H9 (cell line): ENCODE results near the gene CDK14. TPM values are rescaled to one million over a fixed set of nuclear protein-coding genes. Genes with fewer than 3 reads are reported as not detected.

Experiments
- DNase-seq: peaks from one replicate; pipeline ENCODE4 v3.0.0-alpha.2; 2017
- H2AFZ ChIP-seq: one replicate; pipeline ENCODE4 v1.6.1; 2013; ENCODE audit warnings: mild to moderate bottlenecking, low read length, control low read depth, moderate library complexity
- H2AK5ac ChIP-seq: 2 replicates; pipeline ENCODE4 v1.6.1; 2013; ENCODE audit warnings: low read length, control low read depth, mixed read lengths; ENCODE audit not compliant: insufficient read length
- H2BK120ac ChIP-seq: one replicate; pipeline ENCODE4 v1.6.1; 2013; ENCODE audit warnings: low read depth, mild to moderate bottlenecking, low read length, control low read depth, inconsistent platforms; ENCODE audit not compliant: poor library complexity, severe bottlenecking
- H2BK12ac ChIP-seq: 2 replicates; pipeline ENCODE4 v1.6.1; 2013; ENCODE audit warnings: low read length, control low read depth, mixed read lengths, low read depth; ENCODE audit not compliant: insufficient read length
- H2BK15ac ChIP-seq: 2 replicates; pipeline ENCODE4 v1.6.1; 2013; ENCODE audit warnings: low read depth, low read length, control low read depth
- H2BK20ac ChIP-seq: one replicate; pipeline ENCODE4 v1.6.1; 2013; ENCODE audit warnings: low read depth, mild to moderate bottlenecking, low read length, control low read depth, inconsistent platforms; ENCODE audit not compliant: poor library complexity, severe bottlenecking
- H2BK5ac ChIP-seq: 2 replicates; pipeline ENCODE4 v1.6.1; 2013; ENCODE audit warnings: low read length, control low read depth, mixed read lengths; ENCODE audit not compliant: insufficient read length
- H3K14ac ChIP-seq: 2 replicates; pipeline ENCODE4 v1.6.1; 2013; ENCODE audit warnings: low read length, control low read depth; ENCODE audit not compliant: insufficient read depth
- H3K18ac ChIP-seq: 2 replicates; pipeline ENCODE4 v1.6.1; 2013; ENCODE audit warnings: low read depth, mild to moderate bottlenecking, mixed read lengths, low read length, control low read depth; ENCODE audit not compliant: insufficient read length
- H3K23ac ChIP-seq: 2 replicates; pipeline ENCODE4 v1.6.1; 2013; ENCODE audit warnings: low read length, control low read depth, mixed read lengths, low read depth; ENCODE audit not compliant: insufficient read length
- H3K23me2 ChIP-seq: 2 replicates; pipeline ENCODE4 v1.6.1; 2013; ENCODE audit warnings: low read depth, mild to moderate bottlenecking, mixed read lengths, low read length, control low read depth; ENCODE audit not compliant: insufficient read length, poor library complexity, severe bottlenecking
- H3K27ac ChIP-seq: 2 replicates; pipeline ENCODE4 v1.5.1; 2013; ENCODE audit warnings: low read length, control low read depth, mixed read lengths, low read depth; ENCODE audit not compliant: insufficient read length
- H3K27me3 ChIP-seq: 2 replicates; pipeline ENCODE4 v1.6.1; 2013; ENCODE audit warnings: low read length, control low read depth, inconsistent platforms; ENCODE audit not compliant: insufficient read depth
- H3K4ac ChIP-seq: 2 replicates; pipeline ENCODE4 v1.6.1; 2013; ENCODE audit warnings: low read depth, mild to moderate bottlenecking, control low read depth, inconsistent platforms, low read length, moderate library complexity
- H3K4me1 ChIP-seq: 2 replicates; pipeline ENCODE4 v1.6.1; 2013; ENCODE audit warnings: low read length, control low read depth, inconsistent platforms; ENCODE audit not compliant: insufficient read depth
- H3K4me2 ChIP-seq: 2 replicates; pipeline ENCODE4 v1.6.1; 2013; ENCODE audit warnings: low read length, control low read depth, mixed read lengths; ENCODE audit not compliant: insufficient read length, insufficient read depth
- H3K56ac ChIP-seq: 2 replicates; pipeline ENCODE4 v1.6.1; 2013; ENCODE audit warnings: low read depth, mild to moderate bottlenecking, mixed read lengths, low read length, control low read depth; ENCODE audit not compliant: insufficient read length
- H3K79me1 ChIP-seq: 2 replicates; pipeline ENCODE4 v1.6.1; 2013; ENCODE audit warnings: low read depth, mild to moderate bottlenecking, moderate library complexity, low read length, control low read depth, inconsistent platforms; ENCODE audit not compliant: insufficient read depth, poor library complexity, severe bottlenecking
- H3K79me2 ChIP-seq: 2 replicates; pipeline ENCODE4 v1.6.1; 2013; ENCODE audit warnings: low read length, control low read depth, inconsistent platforms; ENCODE audit not compliant: insufficient read depth
- H3K9ac ChIP-seq: 2 replicates; pipeline ENCODE4 v1.6.1; 2013; ENCODE audit warnings: low read length, control low read depth, mixed read lengths; ENCODE audit not compliant: insufficient read length; ENCODE audit errors: extremely low read depth
- H3K9me3 ChIP-seq: one replicate; pipeline ENCODE4 v1.6.1; 2013; ENCODE audit warnings: low read depth, low read length, inconsistent platforms; ENCODE audit not compliant: control insufficient read depth
- H3T11ph ChIP-seq: one replicate; pipeline ENCODE4 v1.6.1; 2013; ENCODE audit warnings: mild to moderate bottlenecking, low read length, control low read depth, inconsistent platforms
- H4K20me1 ChIP-seq: one replicate; pipeline ENCODE4 v1.6.1; 2013; ENCODE audit not compliant: control insufficient read depth, insufficient read length, insufficient read depth
- H4K5ac ChIP-seq: 2 replicates; pipeline ENCODE4 v1.6.1; 2013; ENCODE audit warnings: low read depth, mild to moderate bottlenecking, mixed read lengths, low read length, control low read depth; ENCODE audit not compliant: insufficient read length
- H4K8ac ChIP-seq: replicated peaks from 2 replicates; pipeline ENCODE4 v1.6.1; 2013; ENCODE audit warnings: low read length, control low read depth, mixed read lengths, low read depth; ENCODE audit not compliant: insufficient read length
- H4K91ac ChIP-seq: 2 replicates; pipeline ENCODE4 v1.6.1; 2013; ENCODE audit warnings: low read depth, mild to moderate bottlenecking, moderate library complexity, mixed read lengths, low read length, control low read depth; ENCODE audit not compliant: insufficient read length
- H3K27ac Mint-ChIP-seq, 3 experiments: 2 replicates in 2 of 3; 3 replicates in 1 of 3; pipeline ENCODE4 v1.8.0; 2020 to 2021; ENCODE audit warnings: mixed read lengths in 3 of 3, mild to moderate bottlenecking in 1 of 3, moderate library complexity in 1 of 3
- H3K27me3 Mint-ChIP-seq: 2 replicates; pipeline ENCODE4 v1.8.0; 2021; ENCODE audit warnings: low read depth, mild to moderate bottlenecking, moderate library complexity, mixed read lengths
- H3K36me3 Mint-ChIP-seq, 3 experiments: 2 replicates in 2 of 3; 3 replicates in 1 of 3; pipeline ENCODE4 v1.8.0; 2020 to 2021; ENCODE audit warnings: low read depth in 3 of 3, mixed read lengths in 3 of 3; ENCODE audit not compliant: insufficient read depth in 1 of 3
- H3K4me1 Mint-ChIP-seq, 2 experiments: 2 replicates each; pipeline ENCODE4 v1.8.0; 2020; ENCODE audit warnings: mixed read lengths in 2 of 2
- H3K4me3 Mint-ChIP-seq, 2 experiments: 2 replicates in 1 of 2; 3 replicates in 1 of 2; pipeline ENCODE4 v1.8.0; 2020 to 2021; ENCODE audit warnings: mild to moderate bottlenecking in 2 of 2, mixed read lengths in 2 of 2, moderate library complexity in 1 of 2
- H3K9me3 Mint-ChIP-seq, 2 experiments: 2 replicates in 1 of 2; 3 replicates in 1 of 2; pipeline ENCODE4 v1.8.0; 2020; ENCODE audit warnings: mild to moderate bottlenecking in 2 of 2, mixed read lengths in 2 of 2, moderate library complexity in 1 of 2
- CTCF ChIP-seq: fragments of 200-600 bp; sonication (generic); conservative IDR thresholded peaks from 3 replicates; pipeline ENCODE4 v1.8.0; 2021; ENCODE audit warnings: antibody characterized with exemption, mild to moderate bottlenecking
- WGBS: extraction: QIAGEN DNeasy Blood & Tissue Kit; methylation state at CpG from one replicate; pipeline ENCODE4 v1.1.7; 2013; ENCODE audit warnings: missing lambda C conversion rate, low lambda C conversion rate, mixed read lengths; ENCODE audit not compliant: insufficient read length; ENCODE audit errors: extremely low coverage; 5-methylcytosine and 5-hydroxymethylcytosine counted together
- total RNA-seq: library from RNA; stranded (reverse); gene quantifications from 2 replicates; pipeline ENCODE4 v1.2.1, GENCODE V29; 2021

CDK14 gene
- total RNA-seq, 1 experiment from 2014 or later = 23.9 TPM

- no CpG with 5 or more reads among the region's 5 CpGs for WGBS
- H3K27ac ChIP-seq = no peak overlapping the region
These were observed 8.3 kb downstream of the CDK14 start for GRCh38 chr7:90604383-90604782.

More at GRCh38 chr7:90604383-90604782, 8.3 kb downstream of the CDK14 start:
- no peak overlapping the region for H4K8ac ChIP-seq
- no peaks in the 10 kb centered on the region; the same call in 1 of the 2 replicates for H3K4me1 ChIP-seq
- no peak overlapping the region for H3K27ac Mint-ChIP-seq
- H3K9me3 ChIP-seq = no peaks in the 10 kb centered on the region
- no peaks in the 10 kb centered on the region for H3K27me3 Mint-ChIP-seq
- H2AFZ ChIP-seq = no peak overlapping the region
- no peak overlapping the region for H3K9ac ChIP-seq
- peaks cover 10 to 11% of the 10 kb centered on the region in 2 experiments; a peak in 3 of 4 replicates for H3K4me1 Mint-ChIP-seq
- no peak overlapping the region for H3K18ac ChIP-seq
- H2BK15ac ChIP-seq = no peak overlapping the region
- no peaks in the 10 kb centered on the region for H3K23me2 ChIP-seq
- TF ChIP-seq CTCF = no peak
- H3K4me3 Mint-ChIP-seq = no peak overlapping the region
- no peak overlapping the region for H2AK5ac ChIP-seq
- H3K36me3 Mint-ChIP-seq = no peaks in the 10 kb centered on the region
- H2BK5ac ChIP-seq = no peak overlapping the region
- H2BK20ac ChIP-seq = no peak overlapping the region
- peaks cover 18% of the 10 kb centered on the region; the same call in 1 of the 2 replicates for H3K79me2 ChIP-seq
- no peak for DNase-seq
- H3T11ph ChIP-seq = no peak overlapping the region
- H3K79me1 ChIP-seq = no peaks in the 10 kb centered on the region
- no peak overlapping the region for H2BK120ac ChIP-seq
- H3K27me3 ChIP-seq = no peaks in the 10 kb centered on the region
- H4K20me1 ChIP-seq = no peaks in the 10 kb centered on the region
- H3K23ac ChIP-seq = no peak overlapping the region
- no peak overlapping the region for H4K91ac ChIP-seq
- no peaks in the 10 kb centered on the region for H3K9me3 Mint-ChIP-seq
- no peak overlapping the region for H4K5ac ChIP-seq
- no peak overlapping the region for H3K56ac ChIP-seq
- no peak overlapping the region for H3K4me2 ChIP-seq
- H2BK12ac ChIP-seq = no peak overlapping the region
- no peak overlapping the region for H3K14ac ChIP-seq
- H3K4ac ChIP-seq = no peak overlapping the region
